CD4-positive, alpha-beta T cell treated with Interleukin-12 subunit alpha and Interleukin-12 subunit beta, for 1 hour (primary cell): ENCODE measurements around the gene KRTAP10-3.

Experiments
- DNase-seq: peaks from one replicate; pipeline ENCODE4 v3.0.0-alpha.2; 2020

Gene KRTAP10-3

GRCh38 chr21:44527156-44527982 is 31.2 kb downstream of the KRTAP10-3 start:
- DNase-seq: no peak

- DNase-seq: no peak
Observed at GRCh38 chr21:44526096-44526997, 32.2 kb downstream of the KRTAP10-3 start.

- DNase-seq: no peak
Observed at GRCh38 chr21:44525391-44526095, 33.1 kb downstream of the KRTAP10-3 start.

GRCh38 chr21:44524414-44525371 is 33.9 kb downstream of the KRTAP10-3 start:
- no peak for DNase-seq

- no peak for DNase-seq
Observed at GRCh38 chr21:44523567-44524413, 34.8 kb downstream of the KRTAP10-3 start.

- no peak for DNase-seq
Observed at GRCh38 chr21:44522753-44523204, 35.8 kb downstream of the KRTAP10-3 start.

GRCh38 chr21:44521928-44522752 is 36.5 kb downstream of the KRTAP10-3 start:
- DNase-seq: no peak

GRCh38 chr21:44521301-44521927 is 37.2 kb downstream of the KRTAP10-3 start:
- no peak for DNase-seq

- no peak for DNase-seq
Observed at GRCh38 chr21:44520326-44521300, 38.0 kb downstream of the KRTAP10-3 start.

- DNase-seq: no peak
Observed at GRCh38 chr21:44519346-44520325, 39.0 kb downstream of the KRTAP10-3 start.

- no peak for DNase-seq
Observed at GRCh38 chr21:44518686-44519085, 39.9 kb downstream of the KRTAP10-3 start.

- no peak for DNase-seq
Observed at GRCh38 chr21:44517175-44517899, 41.3 kb downstream of the KRTAP10-3 start.

- no peak for DNase-seq
Observed at GRCh38 chr21:44516828-44517174, 41.8 kb downstream of the KRTAP10-3 start.

- no peak for DNase-seq
Observed at GRCh38 chr21:44516342-44516741, 42.3 kb downstream of the KRTAP10-3 start.

GRCh38 chr21:44515359-44516165 is 43.0 kb downstream of the KRTAP10-3 start:
- no peak for DNase-seq
